A549 (cell line): ENCODE data around the gene DCAF6.

Source experiments
- EP300 ChIP-seq, 2 experiments: fragments of >200 bp; sonication (Bioruptor Twin); formaldehyde crosslinking; IDR thresholded peaks; 2 replicates in 1 of 2; 3 replicates in 1 of 2; pipeline ENCODE4 v1.6.1; 2016 to 2017
- RNF2 ChIP-seq: fragments of 200-600 bp; sonication (generic); IDR thresholded peaks from 2 replicates; pipeline ENCODE4 v1.6.1; 2016; ENCODE audit warnings: low read depth, mild to moderate bottlenecking, antibody characterized with exemption, moderate library complexity, borderline replicate concordance
- TP53 ChIP-seq: fragments of 250-450 bp; sonication (Bioruptor Pico); IDR thresholded peaks from 2 replicates; pipeline ENCODE4 v1.5.0; 2021; ENCODE audit warnings: mild to moderate bottlenecking, moderate library complexity

DNA sequence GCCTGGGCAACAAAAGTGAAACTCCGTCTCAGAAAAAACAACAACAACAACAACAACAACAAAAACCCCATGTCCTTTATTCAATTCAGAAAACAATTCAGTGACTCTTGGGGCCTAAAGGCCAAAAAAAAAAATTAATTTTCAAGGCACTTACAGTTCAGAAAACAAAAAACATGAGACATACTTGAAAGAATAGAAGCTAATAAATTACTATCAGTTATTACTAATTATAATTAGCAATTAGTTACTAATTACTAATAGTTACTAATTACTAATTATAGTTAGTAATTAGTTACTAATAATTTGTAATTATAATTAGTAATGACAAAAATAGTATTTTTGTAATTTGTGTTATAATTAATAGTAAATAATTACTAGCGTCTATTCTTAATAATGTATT lies 57.2 kb downstream of the DCAF6 start:
- TF ChIP-seq TP53 (no peak), EP300 (IDR thresholded peaks at IDR 0.05) (no peak), RNF2 (no peak)
